GM12892 (cell line): ENCODE measurements around the gene HIVEP3.

Experiments
- POLR2A ChIP-seq: IDR thresholded peaks from 2 replicates; pipeline ENCODE4 v1.6.1; 2011; ENCODE audit warnings: low read depth, low read length, control low read depth
- POLR2AphosphoS5 ChIP-seq: IDR thresholded peaks from 2 replicates; pipeline ENCODE4 v1.6.1; 2011; ENCODE audit warnings: low read depth, low read length, control low read depth
- TAF1 ChIP-seq: IDR thresholded peaks from 2 replicates; pipeline ENCODE4 v1.6.1; 2011; ENCODE audit warnings: low read depth, mild to moderate bottlenecking, control low read depth, low read length, borderline replicate concordance

GRCh38 chr1:41483960-41484401 lies 434.7 kb downstream of the HIVEP3 start:
- TF ChIP-seq POLR2AphosphoS5 (no peak), TAF1 (no peak), POLR2A (no peak)
